Right ventricle myocardium superior (tissue), 1 donor: ENCODE results near the gene SERINC4. TPM values are rescaled to one million over a fixed set of nuclear protein-coding genes. Genes with fewer than 3 reads are reported as not detected.
A peak's percentile ranks its signal among the peaks of the same experiment; 100 is the strongest.
"Not testable (repeated sequence)": the region's sequence is repeated elsewhere in the genome, so short reads cannot be mapped to it uniquely, and the experiment has no call there.

Experiments used
- ATAC-seq: fragments of 200-7000 bp; cut with Tn5 transposase; one replicate; pipeline ENCODE4 v1.9.1; 2020; ENCODE audit warnings: mild to moderate bottlenecking; ENCODE audit not compliant: poor library complexity
- DNase-seq: peaks from one replicate; pipeline ENCODE4 v3.0.0-alpha.2; 2020
- intact Hi-C: fragments of 100-400 bp; cut with DNase I; formaldehyde crosslinking; loops from one replicate; pipeline ENCODE4 v1.11.2; 2022
- long read RNA-seq: library from polyadenylated mRNA; unstranded; transcript quantifications from one replicate; pipeline ENCODE4 v2.0.0, GENCODE V29; 2021
- total RNA-seq: library from RNA; stranded (reverse); fragmentation: NEBNext Ultra II Directional; extraction: Animal tissue kit (Norgen Biotek cat#: 25700); gene quantifications from one replicate; pipeline ENCODE4 v1.2.1, GENCODE V29; 2021
- donor health status: DM: no; HTN: yes; CAD: no; lungs with severe emphysema.

The SERINC4 gene
- total RNA-seq, result 0.19 TPM
- long read RNA-seq, result 0 reads

- intact Hi-C loops, result no loop called here
- DNase-seq (no peak), ATAC-seq (peak; percentile 1)
Measured at GRCh38 chr15:43799945-43800285, at the start of gene SERINC4. Gene SERINC4 (minus strand): TSS chr15:43800220. CDS start chr15:43799986, 234 bp downstream.

- DNase-seq (no peak), ATAC-seq (no peak)
- intact Hi-C loops, result no loop called here
Measured at GRCh38 chr15:43845421-43845820, 45.4 kb upstream of the SERINC4 start.

GRCh38 chr15:43832485-43832884 is 32.5 kb upstream of the SERINC4 start:
- intact Hi-C loops, ATAC-seq, DNase-seq: not testable (repeated sequence)

- DNase-seq, intact Hi-C loops, ATAC-seq: not testable (repeated sequence)
Measured at GRCh38 chr15:43831519-43832052, 31.6 kb upstream of the SERINC4 start.

GRCh38 chr15:43830691-43831275 is 30.8 kb upstream of the SERINC4 start:
- intact Hi-C loops, ATAC-seq, DNase-seq: not testable (repeated sequence)

GRCh38 chr15:43829951-43830540 is 30.0 kb upstream of the SERINC4 start:
- intact Hi-C loops, DNase-seq, ATAC-seq: not testable (repeated sequence)

GRCh38 chr15:43828061-43828657 is 28.1 kb upstream of the SERINC4 start:
- intact Hi-C loops, result no loop called here

GRCh38 chr15:43826508-43827341 is 26.7 kb upstream of the SERINC4 start, which contains the start of gene WDR76:
Gene WDR76 (plus strand): TSS chr15:43827002. CDS start chr15:43827033, 31 bp downstream.
- peak; percentile 87 for ATAC-seq
- DNase-seq, result peak; percentile 91
- intact Hi-C loops, result no loop called here

More at GRCh38 chr15:43828061-43828657, 28.1 kb upstream of the SERINC4 start:
- no peak for ATAC-seq
- DNase-seq, result no peak

GRCh38 chr15:43826029-43826507 is 26.0 kb upstream of the SERINC4 start:
- no peak for DNase-seq
- intact Hi-C loops, result no loop called here
- ATAC-seq, result no peak

- DNase-seq, intact Hi-C loops, ATAC-seq: not testable (repeated sequence)
Measured at GRCh38 chr15:43825305-43825704, 25.3 kb upstream of the SERINC4 start.

GRCh38 chr15:43824302-43825246 is 24.6 kb upstream of the SERINC4 start, which contains the start of gene MFAP1:
Gene MFAP1 (minus strand): TSS chr15:43824690. CDS start chr15:43824569, 121 bp downstream.
- DNase-seq (peak; percentile 96), ATAC-seq (peak; percentile 97)
- intact Hi-C loops, result no loop called here

- intact Hi-C loops, result no loop called here
- DNase-seq, result no peak
- ATAC-seq, result no peak
Measured at GRCh38 chr15:43821505-43821904, 21.5 kb upstream of the SERINC4 start.

- intact Hi-C loops, ATAC-seq, DNase-seq: not testable (repeated sequence)
Measured at GRCh38 chr15:43815064-43815463, 15.0 kb upstream of the SERINC4 start.

GRCh38 chr15:43808960-43809678 is 9.1 kb upstream of the SERINC4 start:
- ATAC-seq, result no peak
- intact Hi-C loops, result no loop called here
- no peak for DNase-seq

GRCh38 chr15:43808435-43808950 is 8.5 kb upstream of the SERINC4 start:
- ATAC-seq, result no peak
- no peak for DNase-seq
- intact Hi-C loops, result no loop called here

- intact Hi-C loops, ATAC-seq, DNase-seq: not testable (repeated sequence)
Measured at GRCh38 chr15:43802676-43803075, 2.7 kb upstream of the SERINC4 start.
